Measurements from ENCODE around the gene AGGF1. TPM values are rescaled to one million over a fixed set of nuclear protein-coding genes. Genes with fewer than 3 reads are reported as not detected.
A peak's percentile ranks its signal among the peaks of the same experiment; 100 is the strongest.

AGGF1 gene
- total RNA-seq, 1 experiment from 2014 or later = 23.2 TPM

- TF ChIP-seq ZNF425 (CRISPR knock-in tag; conservative IDR thresholded peaks at IDR 0.05) (no peak), ATF3 (CRISPR knock-in tag; conservative IDR thresholded peaks at IDR 0.05) (no peak)
Observed at GRCh38 chr5:77028631-77029375, 1.4 kb upstream of the AGGF1 start (continued).

- ChIA-PET CTCF (interaction anchor here (1.5 to 2.5 kb wide), 2 partner anchors 48 to 161 kb away, joined by 8 to 14 read pairs; no protein-coding TSS in a partner anchor), POLR2A (interaction anchor here (2.2 kb wide), 1 partner anchor 57 kb away, joined by 9 read pairs; the partner anchor contains the start of gene ZBED3)
- Mint-ChIP-seq H3K4me1 (peaks cover 9% of the 10 kb centered on the region), H3K27me3 (ENCODE audit: low read depth) (peaks cover 45% of the 10 kb centered on the region), H3K9me3 (peaks cover 27% of the 10 kb centered on the region), H3K4me3 (no peak overlapping the region), H3K27ac (no peak overlapping the region), H3K36me3 (peaks cover 24% of the 10 kb centered on the region)
- ATAC-seq (no peak), DNase-seq (ENCODE audit: low spot score) (no peak)
- TF ChIP-seq NFE2L1 (CRISPR knock-in tag; IDR thresholded peaks at IDR 0.05) (no peak), ZNF138 (CRISPR knock-in tag; conservative IDR thresholded peaks at IDR 0.05) (no peak), ZNF219 (CRISPR knock-in tag; IDR thresholded peaks at IDR 0.05; ENCODE audit: borderline replicate concordance) (no peak), ZNF512 (CRISPR knock-in tag; IDR thresholded peaks at IDR 0.05; ENCODE audit: borderline replicate concordance) (no peak), SP1 (CRISPR knock-in tag; conservative IDR thresholded peaks at IDR 0.05) (no peak)
Observed at GRCh38 chr5:77029376-77029885, 773 bp upstream of the AGGF1 start.

GRCh38 chr5:77031891-77032290 lies 1.7 kb downstream of the AGGF1 start:
- peaks cover 9% of the 10 kb centered on the region for H3K4me1 Mint-ChIP-seq
- H3K36me3 Mint-ChIP-seq = peaks cover 45% of the 10 kb centered on the region
- peaks cover 36% of the 10 kb centered on the region for H3K27me3 Mint-ChIP-seq (ENCODE audit: low read depth)
- H3K9me3 Mint-ChIP-seq = peaks cover 27% of the 10 kb centered on the region
- ChIA-PET CTCF (interaction anchor here (0.6 to 2.5 kb wide), 2 partner anchors 45 to 150 kb away, joined by 3 to 14 read pairs; no protein-coding TSS in a partner anchor), POLR2A (interaction anchor here (2.2 kb wide), 1 partner anchor 55 kb away, joined by 9 read pairs; the partner anchor contains the start of gene ZBED3)
- TF ChIP-seq CREM (CRISPR knock-in tag; IDR thresholded peaks at IDR 0.05) = no peak
- TF ChIP-seq FOXP4 (CRISPR knock-in tag; IDR thresholded peaks at IDR 0.05) = no peak
- TF ChIP-seq ATF3 (CRISPR knock-in tag; conservative IDR thresholded peaks at IDR 0.05) = no peak
- no peak for TF ChIP-seq EMX1 (CRISPR knock-in tag; IDR thresholded peaks at IDR 0.05)
- H3K4me3 Mint-ChIP-seq = peak overlapping the region; percentile 90; the same call in 1 of the 2 replicates
- no peak for ATAC-seq
- no peak for DNase-seq (ENCODE audit: low spot score)
- H3K27ac Mint-ChIP-seq = no peak overlapping the region

- peaks cover 27% of the 10 kb centered on the region for H3K9me3 Mint-ChIP-seq
- H3K4me1 Mint-ChIP-seq = peaks cover 9% of the 10 kb centered on the region
- H3K27ac Mint-ChIP-seq = no peak overlapping the region
- H3K36me3 Mint-ChIP-seq = peaks cover 49% of the 10 kb centered on the region
- POLR2A ChIA-PET = interaction anchor here (0.6 kb wide), 1 partner anchor 9 kb away, joined by 5 read pairs; no protein-coding TSS in a partner anchor
- no peak overlapping the region for H3K4me3 Mint-ChIP-seq
- CTCF ChIA-PET = interaction anchor here (0.6 kb wide), 1 partner anchor 151 kb away, joined by 3 read pairs; no protein-coding TSS in a partner anchor
- H3K27me3 Mint-ChIP-seq (ENCODE audit: low read depth) = peaks cover 32% of the 10 kb centered on the region
- DNase-seq (ENCODE audit: low spot score) = no peak
- no peak for ATAC-seq
- TF ChIP-seq E2F5 (CRISPR knock-in tag; IDR thresholded peaks at IDR 0.05) = no peak
- TF ChIP-seq CREM (CRISPR knock-in tag; IDR thresholded peaks at IDR 0.05) = no peak
- no peak for TF ChIP-seq ZNF396 (CRISPR knock-in tag; IDR thresholded peaks at IDR 0.05; ENCODE audit: borderline replicate concordance)
- TF ChIP-seq TEAD4 (CRISPR knock-in tag; IDR thresholded peaks at IDR 0.05) = no peak
- TF ChIP-seq CREB1 (CRISPR knock-in tag; IDR thresholded peaks at IDR 0.05) = no peak
- TF ChIP-seq ZSCAN18 (CRISPR knock-in tag; IDR thresholded peaks at IDR 0.05) = no peak
- no peak for TF ChIP-seq ELF4 (CRISPR knock-in tag; IDR thresholded peaks at IDR 0.05; ENCODE audit: low read depth)
- no peak for TF ChIP-seq FOXP1 (CRISPR knock-in tag; IDR thresholded peaks at IDR 0.05; ENCODE audit: borderline replicate concordance)
Observed at GRCh38 chr5:77032635-77033034, 2.4 kb downstream of the AGGF1 start.
